H1 (cell line): ENCODE data around the gene EPHA6. TPM values are rescaled to one million over a fixed set of nuclear protein-coding genes. Genes with fewer than 3 reads are reported as not detected.

Experiments
- CTCF ChIA-PET: fragments of 300-600 bp; sonication (Branson Sonifier 250); formaldehyde crosslinking; loops from one replicate; lab custom pipeline; 2021; ENCODE audit not compliant: partially characterized antibody; lab: Charles Lee
- POLR2A ChIA-PET: fragments of 300-600 bp; sonication (Branson Sonifier 250); formaldehyde crosslinking; loops from one replicate; lab custom pipeline; 2021; ENCODE audit warnings: inconsistent platforms; ENCODE audit not compliant: partially characterized antibody; lab: Charles Lee
- DNase-seq, 2 experiments: peaks; one replicate each; pipeline versions ENCODE4 v3.0.0 to v3.0.0-alpha.2; 2010 to 2022; ENCODE audit warnings: low spot score in 2 of 2, low read depth in 1 of 2, mixed read lengths in 1 of 2
- FAIRE-seq: peaks from 2 replicates; lab custom pipeline; 2011; peaks lifted over from hg19 to GRCh38; lab: Jason Lieb, UNC
- H2AFZ ChIP-seq: 2 replicates; pipeline ENCODE4 v1.8.1; 2012; ENCODE audit warnings: low read length, inconsistent platforms
- H2AK5ac ChIP-seq: 2 replicates; pipeline ENCODE4 v1.6.1; 2013; ENCODE audit warnings: low read depth, low read length
- H2BK120ac ChIP-seq: replicated peaks from 2 replicates; pipeline ENCODE3; 2013; ENCODE audit warnings: low read depth, low read length, inconsistent platforms
- H2BK12ac ChIP-seq: 2 replicates; pipeline ENCODE4 v1.6.1; 2013; ENCODE audit warnings: low read depth, low read length
- H2BK15ac ChIP-seq: 2 replicates; pipeline ENCODE4 v1.6.1; 2013; ENCODE audit warnings: low read length
- H2BK20ac ChIP-seq: 2 replicates; pipeline ENCODE4 v1.6.1; 2013; ENCODE audit warnings: low read length
- H2BK5ac ChIP-seq: 2 replicates; pipeline ENCODE4 v1.6.1; 2013; ENCODE audit warnings: low read depth, low read length
- H3K14ac ChIP-seq: 2 replicates; pipeline ENCODE4 v1.6.1; 2013; ENCODE audit warnings: inconsistent platforms; ENCODE audit not compliant: insufficient read length
- H3K18ac ChIP-seq: 2 replicates; pipeline ENCODE4 v1.6.1; 2013; ENCODE audit warnings: low read length; ENCODE audit errors: extremely low read depth
- H3K23ac ChIP-seq: 2 replicates; pipeline ENCODE4 v1.6.1; 2013; ENCODE audit warnings: inconsistent platforms; ENCODE audit not compliant: insufficient read length
- H3K23me2 ChIP-seq: 2 replicates; pipeline ENCODE4 v1.6.1; 2013; ENCODE audit warnings: low read depth, low read length
- H3K27ac ChIP-seq: 2 replicates; pipeline ENCODE4 v1.6.1; 2011; ENCODE audit warnings: low read depth, low read length, inconsistent platforms
- H3K27me3 ChIP-seq, 4 experiments: replicated peaks in 1 of 4; 1 replicate in 1 of 4; 2 replicates in 3 of 4; pipeline versions ENCODE4 v1.6.1 to v1.8.1; 2011 to 2013; ENCODE audit warnings: low read length in 3 of 4, mild to moderate bottlenecking in 3 of 4, inconsistent platforms in 2 of 4, mixed read lengths in 2 of 4, moderate library complexity in 1 of 4; ENCODE audit not compliant: control insufficient read depth in 3 of 4, insufficient read depth in 3 of 4; ENCODE audit errors: extremely low read depth in 1 of 4
- H3K36me3 ChIP-seq, 4 experiments: 2 replicates each; pipeline versions ENCODE4 v1.6.1 to v1.8.1; 2011 to 2013; ENCODE audit warnings: mild to moderate bottlenecking in 4 of 4, low read length in 3 of 4, moderate library complexity in 2 of 4, control low read depth in 1 of 4, inconsistent platforms in 1 of 4; ENCODE audit not compliant: insufficient read depth in 4 of 4, control insufficient read depth in 2 of 4
- H3K4ac ChIP-seq: replicated peaks from 2 replicates; pipeline ENCODE3; 2013; ENCODE audit warnings: low read length, low read depth, mixed read lengths, inconsistent platforms; ENCODE audit not compliant: insufficient read length
- H3K4me1 ChIP-seq, 4 experiments: replicated peaks in 1 of 4; 1 replicate in 1 of 4; 2 replicates in 3 of 4; pipeline versions ENCODE4 v1.6.1 to v1.8.1; 2011 to 2013; ENCODE audit warnings: low read length in 3 of 4, inconsistent platforms in 2 of 4, mixed read lengths in 1 of 4; ENCODE audit not compliant: insufficient read depth in 4 of 4, control insufficient read depth in 3 of 4
- H3K4me2 ChIP-seq, 2 experiments: 2 replicates each; pipeline versions ENCODE4 v1.6.1 to v1.8.1; 2011 to 2013; ENCODE audit warnings: low read depth in 2 of 2, low read length in 2 of 2, control low read depth in 1 of 2, inconsistent platforms in 1 of 2, mild to moderate bottlenecking in 1 of 2; ENCODE audit not compliant: insufficient read depth in 1 of 2
- H3K4me3 ChIP-seq, 4 experiments: fragments of 200-600, 300-600 bp in 1 of 4; sonication (generic), shearing (Covaris generic), sonication (Bioruptor Twin) in 1 of 4; 2 replicates each; pipeline versions ENCODE4 v1.5.1 to v1.8.1; 2011 to 2016; ENCODE audit warnings: low read length in 4 of 4, low read depth in 3 of 4, control low read depth in 2 of 4, inconsistent platforms in 2 of 4, mild to moderate bottlenecking in 2 of 4, mixed read lengths in 1 of 4, moderate library complexity in 1 of 4; ENCODE audit not compliant: insufficient read depth in 2 of 4; ENCODE audit errors: extremely low read depth in 1 of 4
- H3K56ac ChIP-seq: replicated peaks from 2 replicates; pipeline ENCODE3; 2013; ENCODE audit warnings: low read depth, mild to moderate bottlenecking, mixed read lengths, low read length, inconsistent platforms; ENCODE audit not compliant: insufficient read length
- H3K79me1 ChIP-seq: 2 replicates; pipeline ENCODE4 v1.6.1; 2013; ENCODE audit warnings: low read depth, low read length, control low read depth
- H3K79me2 ChIP-seq, 2 experiments: 2 replicates each; pipeline versions ENCODE4 v1.6.1 to v1.8.1; 2012 to 2013; ENCODE audit warnings: low read length in 2 of 2, mild to moderate bottlenecking in 2 of 2, inconsistent platforms in 1 of 2; ENCODE audit not compliant: insufficient read depth in 2 of 2, control insufficient read depth in 1 of 2
- H3K9ac ChIP-seq, 4 experiments: replicated peaks in 1 of 4; 1 replicate in 1 of 4; 2 replicates in 3 of 4; pipeline versions ENCODE4 v1.6.1 to v1.8.1; 2011 to 2013; ENCODE audit warnings: low read depth in 3 of 4, low read length in 3 of 4, control low read depth in 2 of 4, mild to moderate bottlenecking in 2 of 4, moderate library complexity in 2 of 4, inconsistent platforms in 1 of 4; ENCODE audit errors: extremely low read depth in 1 of 4
- H3K9me3 ChIP-seq, 2 experiments: 2 replicates each; pipeline versions ENCODE4 v1.6.1 to v1.8.1; 2012 to 2013; ENCODE audit warnings: mild to moderate bottlenecking in 2 of 2, moderate library complexity in 2 of 2, control low read depth in 1 of 2, inconsistent platforms in 1 of 2, low read depth in 1 of 2, low read length in 1 of 2, mixed read lengths in 1 of 2; ENCODE audit not compliant: insufficient read depth in 2 of 2
- H4K20me1 ChIP-seq, 2 experiments: replicated peaks in 1 of 2; 2 replicates each; pipeline versions ENCODE3 to v1.8.1; 2011 to 2013; ENCODE audit warnings: inconsistent platforms in 2 of 2, low read length in 2 of 2, mild to moderate bottlenecking in 1 of 2; ENCODE audit not compliant: insufficient read depth in 2 of 2, control insufficient read depth in 1 of 2
- H4K5ac ChIP-seq: 2 replicates; pipeline ENCODE4 v1.6.1; 2013; ENCODE audit warnings: low read length, low read depth, mixed read lengths, inconsistent platforms; ENCODE audit not compliant: insufficient read length
- H4K8ac ChIP-seq: 2 replicates; pipeline ENCODE4 v1.8.0; 2013; ENCODE audit warnings: mild to moderate bottlenecking, moderate library complexity, low read length, inconsistent platforms; ENCODE audit not compliant: insufficient read depth; ENCODE audit errors: extremely low read depth
- H4K91ac ChIP-seq: replicated peaks from 2 replicates; pipeline ENCODE3; 2013; ENCODE audit warnings: low read length, mixed read lengths, inconsistent platforms; ENCODE audit not compliant: insufficient read length
- BACH1 ChIP-seq: IDR thresholded peaks from 2 replicates; pipeline ENCODE4 v1.6.1; 2012; ENCODE audit warnings: low read length, improper control_type of control experiment
- RXRA ChIP-seq: IDR thresholded peaks from 2 replicates; pipeline ENCODE4 v1.6.1; 2011; ENCODE audit warnings: low read depth, mild to moderate bottlenecking, low read length, moderate library complexity; ENCODE audit not compliant: insufficient read depth
- WGBS, 2 experiments: shearing (Covaris generic) in 1 of 2; methylation state at CpG; one replicate each; pipeline versions ENCODE4 v1.1.6 to v1.1.7; 2013 to 2015; ENCODE audit warnings: low lambda C conversion rate in 2 of 2, mixed read lengths in 2 of 2, inconsistent platforms in 1 of 2, low coverage in 1 of 2, missing lambda C conversion rate in 1 of 2; ENCODE audit not compliant: insufficient replicate concordance in 2 of 2, insufficient coverage in 1 of 2, insufficient read length in 1 of 2; ENCODE audit errors: extremely low coverage in 1 of 2, missing lambda C conversion rate in 1 of 2; 5-methylcytosine and 5-hydroxymethylcytosine counted together
- polyA plus RNA-seq, 7 experiments: library from polyadenylated mRNA; depleted of rRNA in 3 of 7; stranded (reverse) in 5 of 7; unstranded in 2 of 7; fragments of >200 nt in 5 of 7; fragments of 200-250 nt in 2 of 7; gene quantifications; 1 replicate in 5 of 7; 2 replicates in 1 of 7; 4 replicates in 1 of 7; pipeline versions ENCODE4 v1.2.1 to v1.2.3, GENCODE V29; 2011 to 2013; ENCODE audit warnings: missing spikeins in 2 of 7, mixed read lengths in 2 of 7
- total RNA-seq: library from RNA; stranded (reverse); fragmentation: NEBNext Ultra II Directional; extraction: Animal tissue kit (Norgen Biotek cat#: 25700); gene quantifications from 2 replicates; pipeline ENCODE4 v1.2.1, GENCODE V29; 2021
- TF ChIP-seq, protein P1 (sequence below), 3 experiments: IDR thresholded peaks; 1 replicate in 2 of 3; 2 replicates in 1 of 3; pipeline versions ENCODE4 v1.5.1 to v1.6.1; 2011; ENCODE audit warnings: low read length in 3 of 3, mild to moderate bottlenecking in 3 of 3, inconsistent platforms in 2 of 3, low read depth in 1 of 3, moderate library complexity in 1 of 3; ENCODE audit not compliant: insufficient read depth in 1 of 3; ENCODE audit errors: control extremely low read depth in 1 of 3
- TF ChIP-seq, protein P2 (sequence below): IDR thresholded peaks from 2 replicates; pipeline ENCODE4 v1.6.1; 2012; ENCODE audit warnings: inconsistent platforms

Gene EPHA6
- total and polyA plus RNA-seq, 2 of the 8 experiments (the other 6 are each of a cell fraction or from before 2014, with no cell fraction given), result 0.83 to 3.2 TPM

DNA sequence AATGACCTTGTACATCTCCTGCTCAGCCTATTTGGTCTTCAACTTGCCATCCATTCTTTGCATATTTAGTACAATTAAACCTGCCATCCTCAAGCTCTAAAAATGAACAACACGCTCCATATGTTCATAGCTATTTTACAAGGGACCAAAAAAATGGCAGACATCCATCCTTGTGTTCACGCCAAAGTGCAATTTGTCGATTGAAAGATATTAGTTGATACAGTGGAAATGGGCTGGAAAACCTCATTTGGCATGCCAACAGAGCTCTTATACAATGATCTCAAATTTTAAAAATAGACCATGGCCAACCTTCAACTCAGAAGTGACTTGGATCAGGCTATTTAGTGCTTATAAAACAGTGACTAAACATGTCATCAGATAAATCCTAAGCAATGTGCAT is 536.6 kb downstream of the EPHA6 start:
- Histone ChIP-seq H3K4me2 (no peak overlapping the region), H3K27ac (no peak overlapping the region), H4K5ac (no peak overlapping the region), H2BK5ac (no peak overlapping the region), H4K20me1 (no peaks in the 10 kb centered on the region), H4K91ac (no peak overlapping the region), H3K14ac (no peak overlapping the region), H3K79me2 (no peaks in the 10 kb centered on the region), H3K9ac (no peak overlapping the region), H2BK15ac (no peak overlapping the region), H2BK12ac (no peak overlapping the region), H3K4me3 (no peak overlapping the region), H4K8ac (no peak overlapping the region), H2AK5ac (no peak overlapping the region), H3K23ac (no peak overlapping the region), H3K9me3 (no peaks in the 10 kb centered on the region), H3K4ac (no peak overlapping the region), H3K36me3 (no peaks in the 10 kb centered on the region), H2BK20ac (no peak overlapping the region), H3K4me1 (no peaks in the 10 kb centered on the region), H3K23me2 (no peaks in the 10 kb centered on the region), H3K56ac (no peak overlapping the region), H2AFZ (no peak overlapping the region), H2BK120ac (no peak overlapping the region), H3K79me1 (no peaks in the 10 kb centered on the region), H3K27me3 (no peaks in the 10 kb centered on the region), H3K18ac (no peak overlapping the region)
- FAIRE-seq (no peak), DNase-seq (no peak)
- ChIA-PET POLR2A (no interaction called here), CTCF (no interaction called here)
- 94% methylated on average over 3 of the region's 3 CpGs; no CpG with 5 or more reads in 1 of the 2 experiments for WGBS, 2 experiments
- TF ChIP-seq RXRA, result no peak
- TF ChIP-seq BACH1, result no peak
- TF ChIP-seq, protein P1, sequence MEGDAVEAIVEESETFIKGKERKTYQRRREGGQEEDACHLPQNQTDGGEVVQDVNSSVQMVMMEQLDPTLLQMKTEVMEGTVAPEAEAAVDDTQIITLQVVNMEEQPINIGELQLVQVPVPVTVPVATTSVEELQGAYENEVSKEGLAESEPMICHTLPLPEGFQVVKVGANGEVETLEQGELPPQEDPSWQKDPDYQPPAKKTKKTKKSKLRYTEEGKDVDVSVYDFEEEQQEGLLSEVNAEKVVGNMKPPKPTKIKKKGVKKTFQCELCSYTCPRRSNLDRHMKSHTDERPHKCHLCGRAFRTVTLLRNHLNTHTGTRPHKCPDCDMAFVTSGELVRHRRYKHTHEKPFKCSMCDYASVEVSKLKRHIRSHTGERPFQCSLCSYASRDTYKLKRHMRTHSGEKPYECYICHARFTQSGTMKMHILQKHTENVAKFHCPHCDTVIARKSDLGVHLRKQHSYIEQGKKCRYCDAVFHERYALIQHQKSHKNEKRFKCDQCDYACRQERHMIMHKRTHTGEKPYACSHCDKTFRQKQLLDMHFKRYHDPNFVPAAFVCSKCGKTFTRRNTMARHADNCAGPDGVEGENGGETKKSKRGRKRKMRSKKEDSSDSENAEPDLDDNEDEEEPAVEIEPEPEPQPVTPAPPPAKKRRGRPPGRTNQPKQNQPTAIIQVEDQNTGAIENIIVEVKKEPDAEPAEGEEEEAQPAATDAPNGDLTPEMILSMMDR (IDR thresholded peaks at IDR 0.05; ENCODE audit: control extremely low read depth in 1 of 3, insufficient read depth in 1 of 3, low read depth in 1 of 3, low read length in 3 of 3), result no peak
- TF ChIP-seq, protein P2, sequence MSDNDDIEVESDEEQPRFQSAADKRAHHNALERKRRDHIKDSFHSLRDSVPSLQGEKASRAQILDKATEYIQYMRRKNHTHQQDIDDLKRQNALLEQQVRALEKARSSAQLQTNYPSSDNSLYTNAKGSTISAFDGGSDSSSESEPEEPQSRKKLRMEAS, result no peak
